HG03039 (cell line): Measurements from ENCODE around the gene PTPRO.

Experiments used
- ATAC-seq: cut with Tn5 transposase; IDR thresholded peaks from one replicate; pipeline ENCODE4 v1.9.1; 2021; ENCODE audit warnings: mild to moderate bottlenecking, moderate library complexity; ENCODE audit not compliant: unreplicated experiment

The PTPRO gene

GRCh38 chr12:15634010-15634683 is 311.8 kb downstream of the PTPRO start:
- no peak for ATAC-seq

GRCh38 chr12:15636060-15636890 is 314.0 kb downstream of the PTPRO start:
- no peak for ATAC-seq

- ATAC-seq = no peak
These were observed 315.9 kb downstream of the PTPRO start for GRCh38 chr12:15638231-15638630.

- no peak for ATAC-seq
These were observed 322.4 kb downstream of the PTPRO start for GRCh38 chr12:15644700-15645099.

- no peak for ATAC-seq
These were observed 324.3 kb downstream of the PTPRO start for GRCh38 chr12:15646581-15646980.
